A549 (cell line): ENCODE measurements around the gene SCO2. TPM values are rescaled to one million over a fixed set of nuclear protein-coding genes. Genes with fewer than 3 reads are reported as not detected.

Experiments
- ATAC-seq, 2 experiments: fragments of 200-7000 bp in 1 of 2; fragments of >200 bp in 1 of 2; cut with Nextera tagmentation in 1 of 2; cut with Tn5 transposase in 1 of 2; 3 replicates each; pipeline versions ENCODE4 v1.8.0 to v1.9.1; 2018 to 2020; ENCODE audit warnings: mild to moderate bottlenecking in 1 of 2, moderate library complexity in 1 of 2
- CTCF ChIA-PET: fragments of 300-600 bp; sonication (Branson Sonifier 250); formaldehyde crosslinking; extraction: SDS; loops from one replicate; lab custom pipeline; 2021; ENCODE audit warnings: antibody characterized with exemption, inconsistent platforms; lab: Yijun Ruan, JAX
- POLR2A ChIA-PET: fragments of 350-600 bp; formaldehyde crosslinking; extraction: SDS; loops from one replicate; lab custom pipeline; 2021; ENCODE audit warnings: antibody characterized with exemption, inconsistent platforms; lab: Yijun Ruan, JAX
- DNase-seq, 2 experiments: peaks; one replicate each; pipeline versions ENCODE4 v3.0.0 to v3.0.0-alpha.2; 2011 to 2016; ENCODE audit warnings: low read depth in 1 of 2, low spot score in 1 of 2
- FAIRE-seq: peaks from 2 replicates; lab custom pipeline; 2011; peaks lifted over from hg19 to GRCh38; lab: Jason Lieb, UNC
- H3K27ac ChIP-seq, 2 experiments: fragments of >200 bp; sonication (Bioruptor Twin); formaldehyde crosslinking; 3 replicates each; pipeline ENCODE4 v1.5.1; 2016 to 2017
- H3K4me1 ChIP-seq: fragments of >200 bp; sonication (Bioruptor Twin); formaldehyde crosslinking; 3 replicates; pipeline ENCODE4 v1.6.1; 2016
- H3K4me2 ChIP-seq: fragments of >200 bp; sonication (Bioruptor Twin); formaldehyde crosslinking; 3 replicates; pipeline ENCODE4 v1.6.1; 2016
- H3K4me3 ChIP-seq: fragments of >200 bp; sonication (Bioruptor Twin); formaldehyde crosslinking; 3 replicates; pipeline ENCODE4 v1.5.1; 2016
- H3K9me3 ChIP-seq: fragments of >200 bp; sonication (Bioruptor Twin); formaldehyde crosslinking; 3 replicates; pipeline ENCODE4 v1.6.1; 2016
- CBX2 ChIP-seq: fragments of 200-600 bp; sonication (generic); IDR thresholded peaks from 2 replicates; pipeline ENCODE4 v1.6.1; 2016; ENCODE audit warnings: low read depth, mild to moderate bottlenecking, borderline replicate concordance
- CEBPB ChIP-seq, 2 experiments: fragments of >200 bp in 1 of 2; sonication (Bioruptor Twin) in 1 of 2; formaldehyde crosslinking in 1 of 2; IDR thresholded peaks; 2 replicates each; pipeline ENCODE4 v1.6.1; 2012 to 2016
- CHD2 ChIP-seq: fragments of 150-350 bp; IDR thresholded peaks from 2 replicates; pipeline ENCODE4 v1.6.1; 2014; ENCODE audit warnings: low read length; ENCODE audit not compliant: partially characterized antibody
- EHMT2 ChIP-seq: fragments of 200-600 bp; sonication (generic); IDR thresholded peaks from 2 replicates; pipeline ENCODE4 v1.6.1; 2016; ENCODE audit warnings: antibody characterized with exemption, low read depth, mild to moderate bottlenecking, moderate library complexity
- EP300 ChIP-seq, 2 experiments: fragments of >200 bp; sonication (Bioruptor Twin); formaldehyde crosslinking; IDR thresholded peaks; 2 replicates in 1 of 2; 3 replicates in 1 of 2; pipeline ENCODE4 v1.6.1; 2016 to 2017
- ESRRA ChIP-seq: fragments of 150-350 bp; IDR thresholded peaks from 2 replicates; pipeline ENCODE4 v1.6.1; 2014; ENCODE audit warnings: mild to moderate bottlenecking, low read length, borderline replicate concordance
- FOSB ChIP-seq: fragments of 250-450 bp; sonication (Bioruptor Pico); IDR thresholded peaks from 2 replicates; pipeline ENCODE4 v1.5.0; 2020; ENCODE audit warnings: mild to moderate bottlenecking, moderate library complexity
- FOSL2 ChIP-seq, 2 experiments: fragments of 450-650 bp in 1 of 2; fragments of >200 bp in 1 of 2; sonication (Bioruptor Twin) in 1 of 2; formaldehyde crosslinking; IDR thresholded peaks; 2 replicates each; pipeline versions ENCODE4 v1.5.0 to v1.6.1; 2016 to 2020; ENCODE audit warnings: mild to moderate bottlenecking in 1 of 2, moderate library complexity in 1 of 2
- HEYL ChIP-seq: fragments of 250-450 bp; sonication (Bioruptor Pico); IDR thresholded peaks from 2 replicates; pipeline ENCODE4 v1.8.0; 2021; ENCODE audit warnings: mild to moderate bottlenecking, moderate library complexity
- HOXB5 ChIP-seq: fragments of 250-450 bp; sonication (Bioruptor Pico); IDR thresholded peaks from 2 replicates; pipeline ENCODE4 v1.5.0; 2020; ENCODE audit warnings: mild to moderate bottlenecking, moderate library complexity
- JUNB ChIP-seq: fragments of >200 bp; sonication (Bioruptor Twin); formaldehyde crosslinking; IDR thresholded peaks from 2 replicates; pipeline ENCODE4 v1.6.1; 2016
- NPAS2 ChIP-seq: fragments of 250-450 bp; sonication (Bioruptor Pico); IDR thresholded peaks from 2 replicates; pipeline ENCODE4 v1.8.0; 2022; ENCODE audit warnings: mild to moderate bottlenecking, moderate library complexity, borderline replicate concordance
- NR3C1 ChIP-seq: fragments of >200 bp; sonication (Bioruptor Twin); formaldehyde crosslinking; IDR thresholded peaks from 3 replicates; pipeline ENCODE4 v1.6.1; 2017
- PHF8 ChIP-seq: fragments of 200-600 bp; sonication (generic); IDR thresholded peaks from 2 replicates; pipeline ENCODE4 v1.6.1; 2016; ENCODE audit warnings: low read depth, mild to moderate bottlenecking, antibody characterized with exemption, moderate library complexity, borderline replicate concordance
- RCOR1 ChIP-seq: fragments of 150-350 bp; IDR thresholded peaks from 2 replicates; pipeline ENCODE4 v1.6.1; 2014; ENCODE audit warnings: antibody characterized with exemption, low read length, low read depth
- RNF2 ChIP-seq: fragments of 200-600 bp; sonication (generic); IDR thresholded peaks from 2 replicates; pipeline ENCODE4 v1.6.1; 2016; ENCODE audit warnings: low read depth, mild to moderate bottlenecking, antibody characterized with exemption, moderate library complexity, borderline replicate concordance
- SMC3 ChIP-seq: fragments of >200 bp; sonication (Bioruptor Twin); formaldehyde crosslinking; IDR thresholded peaks from 3 replicates; pipeline ENCODE4 v1.6.1; 2018; ENCODE audit warnings: inconsistent platforms
- TFCP2L1 ChIP-seq: fragments of 250-450 bp; sonication (Bioruptor Pico); IDR thresholded peaks from 2 replicates; pipeline ENCODE4 v1.5.0; 2021; ENCODE audit warnings: mild to moderate bottlenecking
- TP53 ChIP-seq: fragments of 250-450 bp; sonication (Bioruptor Pico); IDR thresholded peaks from 2 replicates; pipeline ENCODE4 v1.5.0; 2021; ENCODE audit warnings: mild to moderate bottlenecking, moderate library complexity
- ZC3H11A ChIP-seq: fragments of 450-650 bp; IDR thresholded peaks from 2 replicates; pipeline ENCODE4 v1.6.1; 2014; ENCODE audit warnings: antibody characterized with exemption, mild to moderate bottlenecking
- ZNF302 ChIP-seq: fragments of 250-450 bp; sonication (Bioruptor Pico); IDR thresholded peaks from 2 replicates; pipeline ENCODE4 v1.9.0; 2021; ENCODE audit warnings: inconsistent platforms, mild to moderate bottlenecking, moderate library complexity
- ZSCAN20 ChIP-seq: fragments of 250-450 bp; sonication (Bioruptor Pico); IDR thresholded peaks from 2 replicates; pipeline ENCODE4 v1.8.0; 2022; ENCODE audit warnings: mild to moderate bottlenecking, moderate library complexity
- WGBS: methylation state at CpG from one replicate; pipeline ENCODE4 v1.1.6; 2017; ENCODE audit errors: missing lambda C conversion rate; 5-methylcytosine and 5-hydroxymethylcytosine counted together
- polyA plus RNA-seq, 4 experiments: library from polyadenylated mRNA; depleted of rRNA in 3 of 4; stranded (reverse); fragments of >200 nt; fragmentation: RNase III in 1 of 4; extraction: RNeasy Plus Mini Kit Qiagen cat#74134 plus additional on column Dnase treatment in 1 of 4; gene quantifications; 2 replicates in 3 of 4; 3 replicates in 1 of 4; pipeline ENCODE4 v1.2.3, GENCODE V29; 2011 to 2017
- TF ChIP-seq, protein P1 (sequence below): fragments of >200 bp; sonication (Bioruptor Twin); formaldehyde crosslinking; IDR thresholded peaks from 2 replicates; pipeline ENCODE4 v1.6.1; 2016
- TF ChIP-seq, protein P2 (sequence below): fragments of >200 bp; sonication (Bioruptor Twin); formaldehyde crosslinking; IDR thresholded peaks from 3 replicates; pipeline ENCODE4 v1.5.1; 2016
- TF ChIP-seq, protein P3 (sequence below): fragments of 200-600 bp; sonication (generic); IDR thresholded peaks from 2 replicates; pipeline ENCODE4 v1.6.1; 2016; ENCODE audit warnings: antibody characterized with exemption, mild to moderate bottlenecking, moderate library complexity
- TF ChIP-seq, protein P4 (sequence below): IDR thresholded peaks from 2 replicates; pipeline ENCODE4 v1.6.1; 2012; ENCODE audit warnings: low read depth, borderline replicate concordance
- TF ChIP-seq, protein P5 (sequence below): fragments of 450-650 bp; IDR thresholded peaks from 2 replicates; pipeline ENCODE4 v1.6.1; 2014; ENCODE audit warnings: antibody characterized with exemption
- TF ChIP-seq, protein P6 (sequence below): IDR thresholded peaks from 2 replicates; pipeline ENCODE4 v1.6.1; 2012

SCO2 gene
- polyA plus RNA-seq, 2 of the 4 experiments (the other 2 are of a cell fraction), result 0.37 to 1.7 TPM

DNA sequence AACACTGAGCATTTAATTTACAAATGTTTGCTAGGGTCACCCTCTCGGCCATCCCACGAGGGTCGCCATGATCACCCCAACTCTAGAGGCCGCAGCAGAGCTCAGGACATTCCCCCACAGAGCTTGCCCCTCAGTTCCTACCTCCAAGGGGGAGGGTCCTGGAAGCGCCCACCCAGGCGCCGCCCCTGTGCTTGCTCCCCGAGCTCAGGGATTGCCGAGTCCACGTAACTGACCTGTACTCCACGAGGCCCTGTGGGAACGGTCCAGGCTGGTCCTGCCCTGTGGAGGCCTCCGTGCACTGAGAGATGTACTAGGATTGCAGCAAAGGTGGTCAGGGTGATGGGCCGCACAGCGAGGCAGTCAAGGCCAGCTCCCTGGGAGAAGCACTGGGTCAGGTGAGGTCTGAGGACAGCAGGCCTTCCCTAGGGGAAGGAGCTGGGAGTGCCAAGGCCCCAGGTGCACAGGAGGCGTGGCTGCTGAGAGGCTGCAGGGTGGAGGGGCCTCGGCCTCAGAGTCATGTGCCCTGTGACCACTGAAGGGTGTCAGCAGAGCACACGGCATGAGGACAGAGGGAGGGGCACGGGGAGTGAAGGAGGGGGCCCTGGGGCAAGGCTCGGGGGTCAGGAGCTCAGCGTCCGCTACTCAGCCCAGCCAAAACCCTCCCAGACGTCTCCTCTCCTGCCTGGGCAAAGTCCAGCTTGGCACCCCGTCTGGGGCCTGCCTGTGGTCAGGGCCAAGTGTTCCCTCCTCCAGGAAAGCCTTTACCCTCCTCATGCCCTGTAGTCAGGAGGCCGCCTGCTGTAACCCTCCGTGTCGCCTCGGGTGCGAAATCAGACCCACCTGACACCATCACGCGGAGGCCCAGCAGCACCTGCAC is 41.2 kb downstream of the SCO2 start:
- no peaks in the 10 kb centered on the region for H3K9me3 ChIP-seq
- peaks cover 24% of the 10 kb centered on the region; the same call in 2 of the 3 replicates for H3K4me1 ChIP-seq
- H3K4me3 ChIP-seq, result no peak overlapping the region
- ATAC-seq (no peak), FAIRE-seq (no peak)
- TF ChIP-seq ESRRA (no peak), EHMT2 (no peak), ZSCAN20 (CRISPR knock-in tag) (no peak), TFCP2L1 (no peak), NR3C1 (no peak), CHD2 (no peak), JUNB (no peak), RNF2 (no peak), TP53 (CRISPR knock-in tag) (no peak), PHF8 (no peak), SMC3 (no peak), ZNF302 (CRISPR knock-in tag) (no peak), ZC3H11A (no peak), FOSB (CRISPR knock-in tag) (no peak), CBX2 (no peak), CEBPB (IDR thresholded peaks at IDR 0.05) (no peak)
- TF ChIP-seq, protein P1, sequence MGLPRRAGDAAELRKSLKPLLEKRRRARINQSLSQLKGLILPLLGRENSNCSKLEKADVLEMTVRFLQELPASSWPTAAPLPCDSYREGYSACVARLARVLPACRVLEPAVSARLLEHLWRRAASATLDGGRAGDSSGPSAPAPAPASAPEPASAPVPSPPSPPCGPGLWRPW, result no peak
- TF ChIP-seq, protein P2, sequence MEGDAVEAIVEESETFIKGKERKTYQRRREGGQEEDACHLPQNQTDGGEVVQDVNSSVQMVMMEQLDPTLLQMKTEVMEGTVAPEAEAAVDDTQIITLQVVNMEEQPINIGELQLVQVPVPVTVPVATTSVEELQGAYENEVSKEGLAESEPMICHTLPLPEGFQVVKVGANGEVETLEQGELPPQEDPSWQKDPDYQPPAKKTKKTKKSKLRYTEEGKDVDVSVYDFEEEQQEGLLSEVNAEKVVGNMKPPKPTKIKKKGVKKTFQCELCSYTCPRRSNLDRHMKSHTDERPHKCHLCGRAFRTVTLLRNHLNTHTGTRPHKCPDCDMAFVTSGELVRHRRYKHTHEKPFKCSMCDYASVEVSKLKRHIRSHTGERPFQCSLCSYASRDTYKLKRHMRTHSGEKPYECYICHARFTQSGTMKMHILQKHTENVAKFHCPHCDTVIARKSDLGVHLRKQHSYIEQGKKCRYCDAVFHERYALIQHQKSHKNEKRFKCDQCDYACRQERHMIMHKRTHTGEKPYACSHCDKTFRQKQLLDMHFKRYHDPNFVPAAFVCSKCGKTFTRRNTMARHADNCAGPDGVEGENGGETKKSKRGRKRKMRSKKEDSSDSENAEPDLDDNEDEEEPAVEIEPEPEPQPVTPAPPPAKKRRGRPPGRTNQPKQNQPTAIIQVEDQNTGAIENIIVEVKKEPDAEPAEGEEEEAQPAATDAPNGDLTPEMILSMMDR, result no peak
- TF ChIP-seq, all 56 proteins: peak for 0
- ChIA-PET POLR2A (no interaction called here), CTCF (interaction anchor here (0.9 to 1.2 kb wide), 3 partner anchors 14 to 79 kb away, joined by 3 to 6 read pairs (median 3); no protein-coding TSS in a partner anchor)
- WGBS, result 84% methylated on average over 17 of the region's 31 CpGs
- DNase-seq, result no peak
- Histone ChIP-seq H3K27ac (peak overlapping the region in 1 of 2 experiments; percentile 22; a peak in 1 of 6 replicates), H3K4me2 (peak overlapping the region; percentile 12; the same call in 1 of the 3 replicates)

DNA sequence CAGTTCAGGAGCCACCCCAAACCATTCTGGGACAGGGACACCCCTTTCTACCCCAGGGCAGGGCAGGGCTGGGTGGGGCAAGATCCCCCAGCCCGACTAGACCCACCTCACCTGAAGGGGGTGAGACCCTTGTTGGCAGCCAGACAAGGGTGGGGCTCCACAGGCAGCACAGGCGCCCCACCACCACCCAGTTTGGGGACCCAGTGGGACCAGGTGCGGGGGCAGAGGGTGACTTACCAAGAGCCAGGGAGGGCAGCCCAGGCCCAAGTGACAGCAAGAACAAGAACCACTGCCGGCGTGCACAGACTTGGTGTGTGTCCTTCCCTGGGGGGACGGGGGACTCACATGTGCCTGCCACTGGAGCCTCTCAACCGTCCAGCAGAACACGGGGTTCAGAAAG is 41.8 kb downstream of the SCO2 start:
- Histone ChIP-seq H3K27ac (no peak overlapping the region), H3K4me2 (no peak overlapping the region), H3K4me1 (peaks cover 24% of the 10 kb centered on the region; the same call in 2 of the 3 replicates), H3K9me3 (no peaks in the 10 kb centered on the region), H3K4me3 (no peak overlapping the region)
- no peak for DNase-seq
- no peak for ATAC-seq
- no peak for FAIRE-seq
- POLR2A ChIA-PET, result no interaction called here
- CTCF ChIA-PET, result interaction anchor here (1.2 kb wide), 2 partner anchors 15 to 80 kb away, joined by 3 to 6 read pairs; no protein-coding TSS in a partner anchor
- 98% methylated on average over 5 of the region's 8 CpGs for WGBS
- TF ChIP-seq HEYL (CRISPR knock-in tag) (no peak), FOSB (CRISPR knock-in tag) (no peak), JUNB (no peak), RCOR1 (no peak), EP300 (IDR thresholded peaks at IDR 0.05) (no peak), HOXB5 (CRISPR knock-in tag) (no peak), NPAS2 (no peak), ESRRA (no peak), FOSL2 (IDR thresholded peaks at IDR 0.05) (no peak), FOSL2 (CRISPR knock-in tag; IDR thresholded peaks at IDR 0.05) (no peak), CHD2 (no peak)
- TF ChIP-seq, protein P3, sequence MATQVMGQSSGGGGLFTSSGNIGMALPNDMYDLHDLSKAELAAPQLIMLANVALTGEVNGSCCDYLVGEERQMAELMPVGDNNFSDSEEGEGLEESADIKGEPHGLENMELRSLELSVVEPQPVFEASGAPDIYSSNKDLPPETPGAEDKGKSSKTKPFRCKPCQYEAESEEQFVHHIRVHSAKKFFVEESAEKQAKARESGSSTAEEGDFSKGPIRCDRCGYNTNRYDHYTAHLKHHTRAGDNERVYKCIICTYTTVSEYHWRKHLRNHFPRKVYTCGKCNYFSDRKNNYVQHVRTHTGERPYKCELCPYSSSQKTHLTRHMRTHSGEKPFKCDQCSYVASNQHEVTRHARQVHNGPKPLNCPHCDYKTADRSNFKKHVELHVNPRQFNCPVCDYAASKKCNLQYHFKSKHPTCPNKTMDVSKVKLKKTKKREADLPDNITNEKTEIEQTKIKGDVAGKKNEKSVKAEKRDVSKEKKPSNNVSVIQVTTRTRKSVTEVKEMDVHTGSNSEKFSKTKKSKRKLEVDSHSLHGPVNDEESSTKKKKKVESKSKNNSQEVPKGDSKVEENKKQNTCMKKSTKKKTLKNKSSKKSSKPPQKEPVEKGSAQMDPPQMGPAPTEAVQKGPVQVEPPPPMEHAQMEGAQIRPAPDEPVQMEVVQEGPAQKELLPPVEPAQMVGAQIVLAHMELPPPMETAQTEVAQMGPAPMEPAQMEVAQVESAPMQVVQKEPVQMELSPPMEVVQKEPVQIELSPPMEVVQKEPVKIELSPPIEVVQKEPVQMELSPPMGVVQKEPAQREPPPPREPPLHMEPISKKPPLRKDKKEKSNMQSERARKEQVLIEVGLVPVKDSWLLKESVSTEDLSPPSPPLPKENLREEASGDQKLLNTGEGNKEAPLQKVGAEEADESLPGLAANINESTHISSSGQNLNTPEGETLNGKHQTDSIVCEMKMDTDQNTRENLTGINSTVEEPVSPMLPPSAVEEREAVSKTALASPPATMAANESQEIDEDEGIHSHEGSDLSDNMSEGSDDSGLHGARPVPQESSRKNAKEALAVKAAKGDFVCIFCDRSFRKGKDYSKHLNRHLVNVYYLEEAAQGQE, result no peak
- TF ChIP-seq, protein P4, sequence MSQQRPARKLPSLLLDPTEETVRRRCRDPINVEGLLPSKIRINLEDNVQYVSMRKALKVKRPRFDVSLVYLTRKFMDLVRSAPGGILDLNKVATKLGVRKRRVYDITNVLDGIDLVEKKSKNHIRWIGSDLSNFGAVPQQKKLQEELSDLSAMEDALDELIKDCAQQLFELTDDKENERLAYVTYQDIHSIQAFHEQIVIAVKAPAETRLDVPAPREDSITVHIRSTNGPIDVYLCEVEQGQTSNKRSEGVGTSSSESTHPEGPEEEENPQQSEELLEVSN, result no peak
- TF ChIP-seq, protein P5, sequence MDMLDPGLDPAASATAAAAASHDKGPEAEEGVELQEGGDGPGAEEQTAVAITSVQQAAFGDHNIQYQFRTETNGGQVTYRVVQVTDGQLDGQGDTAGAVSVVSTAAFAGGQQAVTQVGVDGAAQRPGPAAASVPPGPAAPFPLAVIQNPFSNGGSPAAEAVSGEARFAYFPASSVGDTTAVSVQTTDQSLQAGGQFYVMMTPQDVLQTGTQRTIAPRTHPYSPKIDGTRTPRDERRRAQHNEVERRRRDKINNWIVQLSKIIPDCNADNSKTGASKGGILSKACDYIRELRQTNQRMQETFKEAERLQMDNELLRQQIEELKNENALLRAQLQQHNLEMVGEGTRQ, result no peak
- TF ChIP-seq, protein P6, sequence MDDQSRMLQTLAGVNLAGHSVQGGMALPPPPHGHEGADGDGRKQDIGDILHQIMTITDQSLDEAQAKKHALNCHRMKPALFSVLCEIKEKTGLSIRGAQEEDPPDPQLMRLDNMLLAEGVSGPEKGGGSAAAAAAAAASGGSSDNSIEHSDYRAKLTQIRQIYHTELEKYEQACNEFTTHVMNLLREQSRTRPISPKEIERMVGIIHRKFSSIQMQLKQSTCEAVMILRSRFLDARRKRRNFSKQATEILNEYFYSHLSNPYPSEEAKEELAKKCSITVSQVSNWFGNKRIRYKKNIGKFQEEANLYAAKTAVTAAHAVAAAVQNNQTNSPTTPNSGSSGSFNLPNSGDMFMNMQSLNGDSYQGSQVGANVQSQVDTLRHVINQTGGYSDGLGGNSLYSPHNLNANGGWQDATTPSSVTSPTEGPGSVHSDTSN, result no peak
